Vagina (tissue), 2 donors: ENCODE results near the gene SPTY2D1.

Experiments used
- POLR2A ChIP-seq, 2 donors: fragments of 450-650 bp; IDR thresholded peaks; one replicate each; pipeline ENCODE4 v1.6.1; 2017; ENCODE audit warnings: antibody characterized with exemption in 2 of 2, mild to moderate bottlenecking in 2 of 2, moderate library complexity in 2 of 2
- POLR2AphosphoS5 ChIP-seq, 2 donors: sonication (generic); formaldehyde crosslinking; IDR thresholded peaks; one replicate each; pipeline ENCODE4 v1.9.0; 2017; ENCODE audit warnings: antibody characterized with exemption in 2 of 2, mild to moderate bottlenecking in 2 of 2, low read depth in 1 of 2; ENCODE audit not compliant: insufficient read depth in 1 of 2
- TF ChIP-seq, protein P1 (sequence below), 3 experiments: fragments of 450-650 bp in 2 of 3; fragments of 200-600 bp in 1 of 3; sonication (generic) in 1 of 3; IDR thresholded peaks; one replicate each; pipeline ENCODE4 v1.5.1; 2017 to 2019; ENCODE audit warnings: antibody characterized with exemption in 3 of 3, mild to moderate bottlenecking in 2 of 3, moderate library complexity in 2 of 3

DNA sequence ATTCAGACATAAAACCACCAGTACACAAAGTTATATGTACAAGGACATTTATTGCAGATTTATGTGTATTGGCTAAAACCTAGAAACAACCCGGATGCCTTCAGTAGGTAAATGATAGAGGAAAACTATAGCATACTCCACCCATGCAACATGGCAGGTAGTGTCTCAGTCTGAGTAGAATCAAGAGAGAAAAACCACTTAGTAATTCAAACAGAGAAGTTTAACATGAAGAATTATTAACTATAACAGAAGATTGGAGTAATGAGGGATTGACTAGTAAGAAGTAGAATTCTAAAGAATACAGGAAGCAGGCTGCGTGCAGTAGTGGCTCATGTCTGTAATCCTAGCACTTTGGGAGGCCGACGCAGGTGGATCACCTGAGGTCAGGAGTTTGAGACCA is 16.2 kb upstream of the SPTY2D1 start:
- TF ChIP-seq, protein P1, sequence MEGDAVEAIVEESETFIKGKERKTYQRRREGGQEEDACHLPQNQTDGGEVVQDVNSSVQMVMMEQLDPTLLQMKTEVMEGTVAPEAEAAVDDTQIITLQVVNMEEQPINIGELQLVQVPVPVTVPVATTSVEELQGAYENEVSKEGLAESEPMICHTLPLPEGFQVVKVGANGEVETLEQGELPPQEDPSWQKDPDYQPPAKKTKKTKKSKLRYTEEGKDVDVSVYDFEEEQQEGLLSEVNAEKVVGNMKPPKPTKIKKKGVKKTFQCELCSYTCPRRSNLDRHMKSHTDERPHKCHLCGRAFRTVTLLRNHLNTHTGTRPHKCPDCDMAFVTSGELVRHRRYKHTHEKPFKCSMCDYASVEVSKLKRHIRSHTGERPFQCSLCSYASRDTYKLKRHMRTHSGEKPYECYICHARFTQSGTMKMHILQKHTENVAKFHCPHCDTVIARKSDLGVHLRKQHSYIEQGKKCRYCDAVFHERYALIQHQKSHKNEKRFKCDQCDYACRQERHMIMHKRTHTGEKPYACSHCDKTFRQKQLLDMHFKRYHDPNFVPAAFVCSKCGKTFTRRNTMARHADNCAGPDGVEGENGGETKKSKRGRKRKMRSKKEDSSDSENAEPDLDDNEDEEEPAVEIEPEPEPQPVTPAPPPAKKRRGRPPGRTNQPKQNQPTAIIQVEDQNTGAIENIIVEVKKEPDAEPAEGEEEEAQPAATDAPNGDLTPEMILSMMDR (IDR thresholded peaks at IDR 0.05), result no peak
- TF ChIP-seq POLR2A (IDR thresholded peaks at IDR 0.05), result no peak
- no peak for TF ChIP-seq POLR2AphosphoS5 (IDR thresholded peaks at IDR 0.05; ENCODE audit: insufficient read depth in 1 of 2, low read depth in 1 of 2)
